ENCODE measurements around the gene RCAN3. TPM values are rescaled to one million over a fixed set of nuclear protein-coding genes. Genes with fewer than 3 reads are reported as not detected.

The RCAN3 gene
- total RNA-seq, 1 donor from 2014 or later, result 20.4 TPM

DNA sequence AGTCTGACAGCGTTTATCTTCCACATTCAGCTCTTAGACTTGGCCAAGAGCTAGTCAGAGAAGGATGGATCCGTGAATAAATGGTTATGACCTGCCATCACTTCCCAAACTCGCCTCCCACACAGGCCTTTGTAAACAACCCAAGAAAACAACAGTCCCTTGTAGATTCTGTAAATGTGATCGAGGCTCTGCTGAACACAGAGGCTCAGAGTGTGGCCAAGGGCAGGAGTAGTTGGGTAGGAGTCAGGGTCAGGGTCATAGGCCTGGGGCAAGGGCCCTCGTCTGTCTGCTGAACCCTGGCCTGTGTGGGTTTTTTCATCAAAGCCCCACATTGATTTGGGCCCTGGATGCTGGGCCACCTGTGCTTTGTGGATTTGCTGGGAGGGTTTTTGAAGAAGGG, 85.9 kb downstream of the RCAN3 start:
- Mint-ChIP-seq H3K9me3 (no peaks in the 10 kb centered on the region), H3K27ac (no peak overlapping the region), H3K4me3 (no peak overlapping the region), H3K27me3 (peaks cover 11% of the 10 kb centered on the region), H3K36me3 (no peaks in the 10 kb centered on the region), H3K4me1 (ENCODE audit: unreplicated experiment) (no peaks in the 10 kb centered on the region)
- DNase-seq (ENCODE audit: extremely low spot score, unreplicated experiment), result no peak
- TF ChIP-seq, protein P1, sequence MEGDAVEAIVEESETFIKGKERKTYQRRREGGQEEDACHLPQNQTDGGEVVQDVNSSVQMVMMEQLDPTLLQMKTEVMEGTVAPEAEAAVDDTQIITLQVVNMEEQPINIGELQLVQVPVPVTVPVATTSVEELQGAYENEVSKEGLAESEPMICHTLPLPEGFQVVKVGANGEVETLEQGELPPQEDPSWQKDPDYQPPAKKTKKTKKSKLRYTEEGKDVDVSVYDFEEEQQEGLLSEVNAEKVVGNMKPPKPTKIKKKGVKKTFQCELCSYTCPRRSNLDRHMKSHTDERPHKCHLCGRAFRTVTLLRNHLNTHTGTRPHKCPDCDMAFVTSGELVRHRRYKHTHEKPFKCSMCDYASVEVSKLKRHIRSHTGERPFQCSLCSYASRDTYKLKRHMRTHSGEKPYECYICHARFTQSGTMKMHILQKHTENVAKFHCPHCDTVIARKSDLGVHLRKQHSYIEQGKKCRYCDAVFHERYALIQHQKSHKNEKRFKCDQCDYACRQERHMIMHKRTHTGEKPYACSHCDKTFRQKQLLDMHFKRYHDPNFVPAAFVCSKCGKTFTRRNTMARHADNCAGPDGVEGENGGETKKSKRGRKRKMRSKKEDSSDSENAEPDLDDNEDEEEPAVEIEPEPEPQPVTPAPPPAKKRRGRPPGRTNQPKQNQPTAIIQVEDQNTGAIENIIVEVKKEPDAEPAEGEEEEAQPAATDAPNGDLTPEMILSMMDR (conservative IDR thresholded peaks at IDR 0.05), result no peak

DNA sequence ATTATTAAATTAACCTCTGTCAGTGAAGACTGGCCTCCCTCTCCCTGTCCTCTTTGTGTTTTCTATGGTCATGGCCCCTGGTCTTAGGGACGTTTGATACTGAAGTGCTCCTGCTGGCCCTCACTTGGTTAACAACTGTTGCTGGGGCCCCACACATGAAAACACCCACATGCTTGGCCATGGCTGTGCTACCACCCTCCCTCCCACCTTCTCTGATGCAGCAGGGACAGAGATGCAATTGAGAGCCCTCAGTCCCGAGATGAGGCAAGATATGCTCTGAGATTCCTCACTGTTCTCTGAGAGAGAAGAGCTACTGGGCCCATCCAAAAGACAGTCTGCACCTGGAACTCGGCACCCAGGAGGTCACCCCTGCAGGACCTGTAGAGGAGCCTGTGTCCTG, 86.6 kb downstream of the RCAN3 start:
- Mint-ChIP-seq H3K27ac (no peak overlapping the region), H3K4me3 (no peak overlapping the region), H3K27me3 (peaks cover 11% of the 10 kb centered on the region), H3K9me3 (no peaks in the 10 kb centered on the region), H3K4me1 (ENCODE audit: unreplicated experiment) (peaks cover 1% of the 10 kb centered on the region), H3K36me3 (no peaks in the 10 kb centered on the region)
- TF ChIP-seq, protein P1 (conservative IDR thresholded peaks at IDR 0.05), result no peak
- DNase-seq (ENCODE audit: extremely low spot score, unreplicated experiment), result no peak

Other genes with a start within 250 kb of the RCAN3 start
- 70.6 and 194 TPM in 2 replicates for gene GRHL3, start 183.5 kb upstream of the RCAN3 start, total RNA-seq (ENCODE audit: low replicate concordance)
- gene STPG1, start 89.1 kb upstream of the RCAN3 start, total RNA-seq (ENCODE audit: low replicate concordance), result 7.2 and 8.7 TPM in 2 replicates
- 17.5 and 21.3 TPM in 2 replicates for gene NIPAL3, start 87.0 kb upstream of the RCAN3 start, total RNA-seq (ENCODE audit: low replicate concordance)
- gene NCMAP, start 53.3 kb downstream of the RCAN3 start, total RNA-seq (ENCODE audit: low replicate concordance), result 2.1 and 2.4 TPM in 2 replicates
- gene SRRM1, start 140.5 kb downstream of the RCAN3 start, total RNA-seq (ENCODE audit: low replicate concordance), result 156 and 168 TPM in 2 replicates
- gene CLIC4, start 242.6 kb downstream of the RCAN3 start, total RNA-seq (ENCODE audit: low replicate concordance), result 102 and 109 TPM in 2 replicates